GDM1 (cell line): ENCODE data around the gene ATG7.

ENCODE experiments used
- DNase-seq: peaks from one replicate; lab custom pipeline; 2025; lab: John Stamatoyannopoulos, UW

The ATG7 gene

DNA sequence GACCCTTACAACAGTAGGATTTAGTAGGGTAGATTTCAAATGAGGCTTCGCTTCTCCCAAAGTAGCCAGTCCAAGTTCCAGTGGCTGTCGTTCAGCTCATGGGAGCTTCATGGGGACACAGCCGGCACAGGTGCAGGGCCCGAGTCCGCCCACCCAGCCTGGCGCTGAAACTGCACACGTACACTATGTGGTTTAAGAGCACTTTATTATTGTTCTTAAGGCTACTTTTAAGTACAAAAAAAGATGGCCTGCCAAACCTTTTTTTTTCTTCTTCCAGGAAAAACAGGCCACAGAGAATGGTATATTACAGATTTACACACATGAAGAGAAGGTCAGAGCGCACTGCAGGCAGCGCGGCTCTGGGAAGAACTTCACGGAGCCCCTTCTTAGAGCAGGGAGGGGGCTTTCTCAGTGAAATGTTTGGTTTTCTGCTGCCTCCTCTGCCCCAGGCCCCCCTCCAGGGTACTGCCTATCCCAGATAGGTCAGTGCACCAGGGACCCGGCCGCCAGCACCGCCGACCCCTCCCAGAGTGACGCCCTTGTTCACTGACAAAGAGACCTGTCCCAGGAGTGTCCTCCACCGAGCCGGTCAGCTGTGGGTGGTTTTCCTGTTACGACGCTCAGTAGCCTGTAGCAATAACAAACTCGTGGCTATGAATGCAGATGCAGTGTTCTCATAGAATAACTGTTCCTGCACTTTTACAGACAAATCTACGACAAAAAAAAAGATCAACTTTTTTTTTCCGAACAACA, 283.9 kb downstream of the ATG7 start:
- no peak for DNase-seq

DNA sequence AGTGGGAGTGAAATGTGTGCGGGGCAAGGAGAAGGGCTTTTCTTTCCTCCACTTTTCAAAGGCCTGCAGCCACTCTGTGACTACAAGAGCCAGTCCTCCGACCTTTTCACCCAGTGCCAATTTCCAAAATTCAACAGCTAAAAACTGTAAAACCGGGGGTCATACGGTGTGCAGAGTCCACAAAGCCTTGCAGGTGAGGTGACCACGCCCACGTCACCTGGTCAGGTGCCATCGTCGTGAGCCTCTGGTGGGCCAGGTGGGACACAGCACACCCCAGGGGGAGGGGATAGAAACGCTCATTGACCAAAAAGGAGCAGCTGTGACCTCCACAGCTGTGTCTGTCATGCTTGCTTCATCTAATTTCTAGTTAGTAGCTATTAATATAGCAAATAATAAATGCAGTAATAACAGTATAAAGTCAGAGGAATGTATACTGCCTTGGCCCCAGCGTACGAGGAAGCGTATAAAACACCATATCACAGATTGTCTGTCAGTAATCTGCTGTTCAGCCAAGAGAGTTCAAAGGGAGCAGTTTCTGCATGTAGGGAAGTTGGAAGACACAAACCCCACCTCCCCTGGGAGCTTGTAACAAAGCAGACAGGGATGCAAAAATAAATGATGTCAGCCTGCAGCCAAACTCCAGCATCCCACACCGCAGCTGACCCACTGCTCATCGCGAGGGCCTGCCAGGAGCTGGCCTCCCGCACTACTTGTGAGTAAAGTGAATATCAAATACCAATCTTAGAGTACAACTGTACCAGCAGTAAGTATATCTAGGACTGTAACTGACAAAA, 284.9 kb downstream of the ATG7 start:
- no peak for DNase-seq

DNA sequence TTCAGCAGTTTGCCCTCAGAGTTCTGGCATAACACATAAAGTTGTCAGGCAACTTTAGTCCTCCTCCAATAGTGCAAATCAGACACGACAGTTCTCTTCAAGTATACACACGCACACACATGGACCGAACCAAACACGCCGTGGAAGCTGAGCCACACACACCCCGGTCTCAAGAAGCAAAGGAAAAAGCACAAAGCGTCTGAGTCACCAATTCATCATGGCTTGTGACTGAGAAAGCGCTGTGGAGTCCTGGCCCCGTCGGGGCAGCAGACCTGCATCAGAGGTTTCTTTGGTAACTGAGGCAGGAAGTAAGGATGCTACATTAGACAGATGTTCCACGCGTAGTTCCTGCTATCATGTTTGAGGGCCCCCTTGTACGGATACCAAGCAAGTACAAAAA, 285.8 kb downstream of the ATG7 start:
- no peak for DNase-seq

DNA sequence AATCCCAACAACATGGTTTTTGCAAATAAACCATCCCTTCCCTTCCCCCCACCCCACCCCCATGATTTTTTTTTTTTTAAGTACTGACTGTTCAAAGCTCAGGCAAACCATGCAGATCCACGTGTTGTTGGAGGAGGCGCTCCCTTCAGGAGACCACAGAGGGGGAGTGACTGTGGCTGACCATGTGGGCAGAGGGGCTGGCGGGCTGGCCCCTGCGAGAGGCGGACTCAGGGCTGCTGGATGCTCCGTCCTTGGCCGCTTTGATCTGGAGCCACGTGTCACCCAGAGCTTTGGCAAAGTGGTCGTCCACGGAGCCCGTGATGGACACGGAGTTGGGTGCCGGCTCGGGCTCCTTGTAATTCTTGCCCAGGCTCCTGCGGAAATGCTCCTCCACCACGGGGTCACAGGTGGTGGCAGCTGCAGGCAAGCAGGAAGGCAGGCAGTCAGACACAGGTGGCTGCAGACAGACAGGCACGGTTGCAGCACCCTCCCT, 286.3 kb downstream of the ATG7 start:
- DNase-seq: no peak

DNA sequence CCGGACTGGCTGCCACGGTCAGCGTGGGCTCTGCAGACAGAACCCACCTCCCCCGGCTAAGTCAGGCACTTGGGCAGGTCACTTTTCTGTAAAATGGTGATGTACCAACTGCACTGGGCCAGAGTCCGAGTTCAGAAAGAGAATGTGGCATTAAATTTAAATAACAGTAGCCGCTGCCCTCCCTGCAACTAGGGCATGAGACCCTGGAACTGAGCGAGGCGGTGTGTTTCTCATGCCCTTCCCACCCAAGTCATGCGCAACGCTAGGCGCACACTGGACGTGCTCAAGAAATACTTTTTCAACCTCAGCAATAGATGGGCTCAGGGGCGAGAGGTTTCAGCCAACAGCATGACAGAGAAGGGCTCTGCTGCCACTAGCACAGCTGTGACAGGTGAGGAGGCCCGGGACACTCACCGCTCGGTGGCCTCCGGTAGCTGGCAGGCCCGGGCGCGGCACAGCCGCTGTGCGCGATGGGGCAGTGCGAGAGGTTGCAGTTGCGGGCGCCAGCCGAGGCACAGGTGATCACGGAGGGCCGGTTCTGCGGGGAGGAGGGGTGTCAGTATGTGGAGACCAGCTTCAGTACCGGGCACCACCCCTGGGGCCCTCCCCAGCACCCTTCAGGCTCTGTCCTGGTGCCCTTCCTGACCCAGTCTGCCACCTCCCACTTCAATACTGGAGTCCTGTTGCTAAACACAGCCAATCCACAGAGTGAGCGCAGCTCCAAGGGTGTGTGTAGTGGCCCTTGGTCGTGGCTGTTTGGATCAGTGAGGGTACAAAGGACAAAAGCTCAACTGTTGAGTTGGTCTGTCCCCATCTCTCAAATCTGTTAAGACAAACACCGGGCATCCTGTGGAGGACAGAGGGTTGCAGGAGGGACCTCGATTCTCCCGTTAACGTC, 287.0 kb downstream of the ATG7 start:
- no peak for DNase-seq

DNA sequence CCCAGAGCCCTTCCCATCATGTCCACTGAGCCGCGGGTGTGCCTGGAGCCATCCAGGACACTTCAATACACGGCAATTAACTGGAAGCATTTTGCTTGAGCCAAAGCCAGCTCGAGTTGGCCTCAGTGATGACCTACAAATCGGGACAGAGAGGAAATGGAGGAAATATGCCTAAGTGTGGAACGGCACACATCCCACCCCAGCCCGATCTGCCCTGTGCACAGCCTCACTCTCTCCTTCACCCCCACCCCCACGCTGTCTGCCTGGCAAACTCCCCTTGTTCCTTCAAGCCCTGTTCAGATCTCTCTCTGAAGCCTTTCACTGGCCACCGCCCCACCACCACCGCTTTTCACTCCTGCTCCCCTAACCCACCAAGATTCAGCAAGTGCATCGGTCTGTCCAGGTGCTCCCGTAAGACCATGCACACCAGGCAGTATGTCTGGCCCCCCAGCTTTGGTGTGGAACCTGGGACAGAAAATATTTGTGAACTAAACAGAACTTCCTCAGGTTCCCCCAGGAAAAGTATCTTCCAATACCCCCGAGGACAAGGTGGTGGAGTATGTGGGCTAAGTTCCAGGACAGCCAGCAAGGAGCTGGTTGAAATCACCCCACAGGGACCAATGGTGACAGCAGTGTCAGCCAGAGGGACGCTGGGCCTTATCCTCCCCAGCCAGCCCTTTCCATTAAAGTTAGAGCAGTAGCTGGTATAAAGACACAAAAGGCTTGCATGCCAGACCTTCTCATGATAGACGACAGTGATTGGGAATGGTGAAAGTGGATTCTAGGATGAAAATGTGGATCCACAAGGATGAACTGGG, 287.8 kb downstream of the ATG7 start:
- DNase-seq: no peak

DNA sequence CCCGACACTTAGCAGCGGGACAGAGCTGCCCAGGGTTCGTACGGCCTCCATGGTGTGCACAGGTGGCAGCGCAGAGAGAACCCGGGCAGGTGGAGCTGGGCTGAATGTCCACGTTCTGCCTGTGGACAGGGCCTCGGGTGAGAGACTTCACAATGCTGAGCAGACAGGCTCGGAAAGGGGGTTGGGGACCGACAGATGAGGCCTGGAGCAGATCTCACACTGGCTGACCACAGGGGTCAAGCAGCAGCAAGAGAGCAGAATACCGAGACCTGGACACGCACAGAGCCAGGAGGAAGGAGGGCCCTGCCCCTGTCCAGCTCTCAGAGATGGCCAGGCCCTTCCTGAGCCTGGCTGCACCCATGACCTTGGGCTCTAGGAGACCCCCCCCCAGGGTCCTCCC, 288.5 kb downstream of the ATG7 start:
- no peak for DNase-seq

DNA sequence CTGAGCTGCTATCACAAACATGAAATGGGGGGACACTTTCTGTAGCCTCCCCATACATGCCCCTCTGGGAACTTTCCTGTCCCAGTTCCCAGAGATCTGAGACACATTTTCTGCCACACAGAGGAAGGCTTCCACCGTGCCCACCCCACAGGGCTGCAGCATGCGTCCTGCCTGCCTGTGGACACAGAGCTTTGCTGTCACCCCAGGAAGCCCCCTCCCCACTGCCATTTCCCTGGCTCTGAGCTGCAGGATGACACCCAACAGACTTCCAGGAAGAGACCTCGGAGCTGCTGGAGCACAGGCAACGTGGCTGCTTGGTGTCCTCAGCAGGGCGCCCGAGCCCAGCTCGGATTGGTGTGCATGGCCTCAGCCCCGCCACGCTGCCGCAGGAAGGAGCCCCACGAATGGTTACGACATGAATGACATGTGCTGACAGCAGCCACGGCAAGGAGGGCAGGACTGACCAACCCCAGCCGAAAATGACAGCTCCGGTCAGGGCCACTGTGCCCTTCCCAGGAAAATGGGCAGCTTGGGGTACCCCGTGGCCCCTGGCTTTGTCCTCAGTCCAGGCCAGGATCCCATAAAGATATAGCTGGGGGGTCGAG, 290.2 kb downstream of the ATG7 start:
- no peak for DNase-seq

DNA sequence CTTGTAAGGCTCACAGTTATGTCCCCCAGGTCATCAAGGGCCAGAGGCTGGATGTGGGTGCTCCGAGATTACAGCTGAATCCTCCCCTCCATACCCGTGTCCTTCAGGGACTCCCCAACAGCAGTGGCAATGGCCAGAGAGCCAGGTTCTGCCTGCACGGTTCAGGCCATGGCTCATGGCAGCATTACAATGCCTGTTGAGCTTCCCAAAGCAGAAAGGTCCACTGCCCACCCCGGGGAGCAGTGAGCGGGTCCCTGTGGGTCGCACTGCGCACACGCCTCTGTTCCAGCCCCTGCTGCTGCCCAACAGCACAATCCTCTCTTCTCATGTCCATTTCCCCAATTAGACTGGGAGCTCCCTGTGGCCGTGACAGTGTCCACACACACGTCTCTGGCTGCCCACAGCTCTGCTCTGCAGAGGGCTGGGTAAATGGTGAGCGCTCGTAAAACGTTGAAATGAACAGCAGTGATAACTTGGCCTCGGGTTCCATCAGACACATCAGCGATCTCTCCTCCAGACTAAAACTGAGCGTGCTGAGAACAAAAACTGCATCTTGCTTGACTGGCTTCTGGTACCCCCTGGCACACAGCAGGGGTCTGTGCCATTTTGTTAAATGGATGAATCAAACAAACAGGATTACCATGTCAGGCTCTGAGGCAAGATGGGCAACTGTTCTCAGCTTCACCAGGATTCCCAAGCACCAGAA, 291.1 kb downstream of the ATG7 start:
- DNase-seq: no peak

DNA sequence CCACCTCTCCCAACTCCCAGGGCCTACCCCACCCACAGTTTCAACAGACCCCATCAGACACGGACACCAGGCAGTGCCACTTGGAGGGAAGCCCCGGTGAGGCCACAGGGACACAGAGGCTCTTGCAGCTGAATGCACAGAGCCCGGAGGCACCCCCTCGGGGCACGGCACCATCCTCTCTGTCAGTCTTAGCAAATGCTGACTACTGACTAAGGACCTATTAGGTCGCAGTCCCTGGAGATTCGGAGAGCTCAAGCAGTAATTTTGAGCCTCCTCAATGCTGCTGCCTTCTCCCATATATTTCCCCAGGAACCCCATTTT, 291.6 kb downstream of the ATG7 start:
- DNase-seq: no peak

DNA sequence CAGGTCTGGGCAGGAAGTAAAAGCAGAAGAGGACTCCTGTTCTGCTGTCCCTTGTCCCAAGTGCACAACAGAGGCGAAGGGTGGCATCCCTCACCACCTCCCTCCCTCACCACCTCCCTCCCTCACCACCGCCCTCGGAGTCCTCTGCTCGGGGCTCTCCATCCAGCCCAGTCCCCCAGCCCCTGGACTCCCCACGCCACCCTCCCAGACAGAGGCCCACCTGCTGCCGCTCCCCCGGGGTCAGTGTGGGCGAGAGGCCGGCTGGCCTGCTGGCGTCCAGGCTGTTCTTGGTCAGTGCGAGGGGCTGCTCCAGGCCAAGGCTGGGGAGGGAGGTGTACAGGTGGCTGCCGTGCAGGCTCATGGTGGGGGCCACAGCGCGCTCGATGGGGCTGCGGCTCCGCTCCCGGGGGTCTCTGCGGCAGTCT, 292.4 kb downstream of the ATG7 start:
- DNase-seq: no peak

DNA sequence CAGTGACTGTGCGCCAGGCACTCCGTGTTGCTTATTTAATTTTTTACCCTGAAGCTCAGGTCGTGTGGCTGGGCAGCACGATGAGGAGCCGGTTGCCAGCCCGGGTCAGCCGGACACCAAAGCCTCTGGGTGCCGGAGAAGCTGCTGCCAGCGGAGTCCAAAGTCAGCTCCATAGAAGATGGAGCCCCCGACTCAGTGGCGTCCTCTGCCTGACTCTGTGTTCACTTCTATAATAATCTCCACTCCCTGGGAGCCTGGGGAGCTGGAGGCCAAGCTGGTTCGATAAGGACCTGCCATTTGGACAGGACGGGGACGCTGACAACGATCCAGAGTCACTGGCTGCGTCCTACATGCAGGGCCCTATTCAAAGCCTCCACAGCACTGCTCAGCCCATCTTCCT, 292.9 kb downstream of the ATG7 start:
- no peak for DNase-seq

DNA sequence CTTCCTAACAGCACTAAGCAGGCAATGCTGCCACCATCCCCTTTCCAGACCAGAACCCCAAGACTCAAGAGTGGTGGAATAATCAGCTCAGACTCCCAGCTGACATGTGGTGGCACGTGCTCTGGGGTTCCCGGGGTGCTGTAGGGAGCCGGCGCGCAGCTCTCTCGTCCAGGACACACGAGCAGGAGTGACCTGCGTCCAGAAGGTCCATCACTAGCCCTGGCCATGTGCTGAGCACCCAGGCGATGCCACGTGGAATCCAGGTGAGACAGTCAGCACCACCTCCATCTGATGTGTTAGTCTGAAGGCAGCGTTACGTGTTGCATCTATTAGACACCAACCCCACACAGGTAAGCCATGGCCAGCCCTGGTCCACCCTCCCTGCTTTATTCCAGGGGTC, 293.3 kb downstream of the ATG7 start:
- no peak for DNase-seq

DNA sequence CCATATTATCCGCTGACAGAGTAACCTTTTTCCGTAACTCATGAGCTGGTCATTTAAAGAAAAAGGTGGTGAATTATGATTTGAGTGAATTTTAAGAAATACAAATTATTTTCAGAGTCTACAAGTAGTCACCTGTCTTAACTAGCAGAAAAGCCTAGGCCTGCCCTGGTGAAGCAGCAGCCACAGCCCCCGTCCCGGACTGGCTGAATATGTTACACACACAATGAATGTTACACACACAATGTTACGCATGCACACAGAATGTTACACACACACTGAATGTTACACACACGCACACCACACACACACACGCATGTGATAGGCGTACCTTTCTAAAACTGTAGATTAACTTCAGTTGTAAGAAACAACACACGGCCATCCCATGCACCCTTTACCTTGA, 293.7 kb downstream of the ATG7 start:
- no peak for DNase-seq

DNA sequence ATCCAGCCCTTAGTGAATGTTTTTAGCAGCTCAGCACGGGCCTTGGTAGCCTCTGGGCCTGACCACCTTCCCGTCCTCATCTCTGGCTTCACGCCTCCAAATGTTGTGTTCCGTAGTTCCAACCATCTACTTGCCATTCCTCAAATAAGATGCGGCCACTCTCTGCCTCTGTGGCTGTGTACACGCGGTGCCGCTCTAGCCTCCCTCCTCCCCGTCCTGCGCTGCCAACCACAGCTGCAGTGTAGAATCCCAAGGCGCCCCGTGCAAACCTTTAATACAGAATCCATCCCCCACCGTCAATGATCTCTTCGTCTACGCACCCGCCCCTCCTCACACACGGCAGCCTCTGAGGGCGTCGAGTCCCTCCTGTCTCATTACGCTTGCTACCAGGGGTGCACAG, 294.3 kb downstream of the ATG7 start:
- DNase-seq: no peak

DNA sequence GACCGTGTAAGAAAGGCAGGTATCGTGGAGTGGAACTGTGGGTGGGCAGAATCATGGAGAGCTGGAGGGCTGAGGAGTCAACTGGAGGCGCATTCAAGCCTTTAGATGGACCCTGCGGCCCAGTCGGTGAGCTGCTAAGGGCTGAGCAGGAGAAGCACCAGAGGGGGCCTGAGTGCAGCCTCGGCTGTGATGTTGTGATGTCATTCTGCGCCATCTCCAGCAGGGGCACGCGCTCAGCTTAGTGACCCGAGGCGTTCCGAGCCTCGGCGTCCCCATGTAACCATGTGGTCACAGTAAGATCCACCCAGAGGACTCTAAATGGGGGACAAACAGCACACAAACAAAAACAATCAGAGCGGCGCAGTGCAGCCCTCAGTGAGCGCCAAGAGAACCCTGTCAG, 294.7 kb downstream of the ATG7 start:
- no peak for DNase-seq

DNA sequence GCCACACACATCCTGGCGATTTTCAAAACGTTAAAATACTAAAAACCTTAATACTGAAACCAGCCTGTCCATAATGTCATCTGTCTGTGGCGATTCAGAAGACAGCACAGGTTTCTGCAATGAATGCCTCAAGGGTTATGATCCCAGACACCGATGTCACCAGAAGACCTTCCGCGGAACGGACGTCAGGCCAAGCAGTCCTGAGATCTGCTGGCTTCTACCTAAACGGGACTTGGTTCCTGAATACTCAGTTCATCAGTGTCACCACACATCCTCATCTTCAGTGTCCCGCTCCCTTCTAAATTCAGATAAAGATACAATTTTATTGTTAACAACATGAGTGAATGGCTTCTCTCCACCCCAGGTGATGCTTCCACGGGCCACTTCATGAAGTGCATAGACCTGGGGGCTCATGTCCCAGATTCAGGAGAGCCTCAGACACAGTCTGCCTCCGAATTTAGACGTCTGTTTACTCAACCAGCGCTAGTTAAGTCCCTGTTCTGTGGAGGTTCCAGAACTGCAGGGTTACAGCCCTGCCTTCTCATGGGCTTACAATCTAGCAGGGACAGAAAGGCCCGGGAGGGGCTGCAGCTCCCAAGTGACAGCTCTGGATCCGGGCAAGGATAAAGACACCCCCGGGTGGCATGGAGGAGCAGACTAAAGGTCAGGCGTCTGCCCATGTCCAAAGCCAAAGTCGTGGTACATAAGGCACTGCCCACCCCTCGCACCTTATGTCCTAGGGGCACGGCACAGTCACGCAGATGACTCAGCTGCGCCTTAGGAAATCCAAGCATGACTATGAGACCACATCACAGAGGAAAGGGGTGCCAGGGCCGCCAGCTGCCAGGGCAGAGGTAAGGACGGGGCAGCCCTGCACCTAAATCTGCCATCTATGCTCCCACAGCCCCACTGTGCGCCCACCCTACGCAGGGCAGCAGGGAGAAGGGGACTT, 295.6 kb downstream of the ATG7 start:
- no peak for DNase-seq

DNA sequence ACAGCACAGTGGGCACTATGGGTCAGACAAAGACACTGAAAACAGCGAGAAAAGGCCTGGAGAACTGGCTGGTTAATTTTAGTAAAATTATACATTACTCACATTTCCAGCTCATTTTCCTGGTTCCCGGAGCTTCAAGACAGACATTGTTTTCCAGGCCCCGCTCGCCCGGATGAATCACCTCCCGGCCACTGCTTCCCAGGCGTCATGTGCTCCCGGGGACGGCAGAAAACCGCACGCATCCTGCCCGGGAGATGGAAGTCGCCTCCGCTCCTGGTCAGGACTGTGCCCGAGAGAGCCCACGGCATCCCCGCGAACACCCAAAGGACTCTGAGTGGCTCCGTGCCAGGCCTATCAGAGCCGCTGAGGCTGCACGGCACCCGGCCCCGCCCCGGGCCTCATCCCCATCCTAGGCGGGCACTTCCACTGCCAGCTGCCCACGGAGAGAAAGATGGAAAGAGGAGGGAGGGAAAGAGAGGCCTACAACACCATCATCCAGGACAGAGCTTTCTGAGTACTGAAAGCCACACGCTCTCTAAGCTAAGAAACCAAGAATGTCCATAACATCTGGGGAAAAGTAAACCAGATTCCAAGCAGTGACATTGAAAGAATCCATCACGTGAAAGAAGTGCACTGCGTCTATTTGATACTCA, 296.4 kb downstream of the ATG7 start:
- DNase-seq: no peak

DNA sequence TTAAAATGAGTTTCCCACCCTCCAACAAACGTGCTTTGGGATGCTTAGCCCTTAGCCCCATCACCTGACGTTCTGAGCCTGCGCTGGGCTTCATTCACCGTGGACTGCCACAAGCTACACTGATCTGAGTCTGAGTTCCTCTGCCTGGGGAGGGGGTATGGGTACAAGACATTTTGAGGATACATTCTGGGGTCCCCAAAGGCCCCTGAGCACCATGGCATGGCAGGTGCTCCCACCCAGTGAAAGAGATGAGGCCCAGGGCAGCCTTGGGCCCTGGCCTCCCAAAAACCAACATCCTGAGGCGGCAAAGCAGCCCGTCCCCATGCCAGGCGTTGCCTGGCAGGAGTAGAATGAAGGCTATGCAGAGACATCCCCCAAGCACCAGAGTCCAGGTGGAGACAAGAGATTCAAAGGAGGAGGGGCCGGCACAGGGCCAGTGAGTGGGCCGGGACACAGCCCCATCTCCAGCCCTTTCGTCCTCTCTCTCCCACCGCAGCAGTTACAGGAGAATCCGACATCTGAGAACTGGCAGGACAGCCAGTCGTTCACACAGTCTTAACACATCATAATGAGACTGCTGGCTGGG, 297.1 kb downstream of the ATG7 start:
- no peak for DNase-seq
